COR-L47 (cell line): ENCODE results near the gene GPATCH2L.

Source experiments
- DNase-seq: peaks from one replicate; lab custom pipeline; 2025; lab: John Stamatoyannopoulos, UW

GPATCH2L gene

GRCh38 chr14:76136476-76137110 is 15.1 kb upstream of the GPATCH2L start:
- no peak for DNase-seq

GRCh38 chr14:76138119-76138757 is 13.5 kb upstream of the GPATCH2L start:
- DNase-seq: no peak

- DNase-seq: peak; percentile 5
Measured at GRCh38 chr14:76138758-76139723, 12.7 kb upstream of the GPATCH2L start.

GRCh38 chr14:76143642-76144041 is 8.1 kb upstream of the GPATCH2L start:
- DNase-seq: no peak

- DNase-seq: no peak
Measured at GRCh38 chr14:76146976-76147375, 4.7 kb upstream of the GPATCH2L start.

GRCh38 chr14:76149196-76149595 is 2.5 kb upstream of the GPATCH2L start:
- DNase-seq: no peak

- peak; percentile 25 for DNase-seq
Measured at GRCh38 chr14:76152333-76152681, 585 bp downstream of the GPATCH2L start.

- DNase-seq: no peak
Measured at GRCh38 chr14:76153919-76154318, 2.2 kb downstream of the GPATCH2L start.

GRCh38 chr14:76154539-76155126 is 2.9 kb downstream of the GPATCH2L start:
- no peak for DNase-seq

- DNase-seq: no peak
Measured at GRCh38 chr14:76163668-76164363, 12.1 kb downstream of the GPATCH2L start.

- no peak for DNase-seq
Measured at GRCh38 chr14:76168531-76168930, 16.8 kb downstream of the GPATCH2L start.

GRCh38 chr14:76169776-76170175 is 18.1 kb downstream of the GPATCH2L start:
- DNase-seq: no peak

- no peak for DNase-seq
Measured at GRCh38 chr14:76174982-76175381, 23.3 kb downstream of the GPATCH2L start.

- no peak for DNase-seq
Measured at GRCh38 chr14:76175942-76176341, 24.2 kb downstream of the GPATCH2L start.

GRCh38 chr14:76181546-76181945 is 29.8 kb downstream of the GPATCH2L start:
- DNase-seq: no peak

GRCh38 chr14:76186308-76187027 is 34.7 kb downstream of the GPATCH2L start:
- no peak for DNase-seq

GRCh38 chr14:76191297-76191696 is 39.6 kb downstream of the GPATCH2L start:
- DNase-seq: no peak

GRCh38 chr14:76193696-76194095 is 42.0 kb downstream of the GPATCH2L start:
- no peak for DNase-seq

GRCh38 chr14:76194327-76194726 is 42.6 kb downstream of the GPATCH2L start:
- DNase-seq: no peak

GRCh38 chr14:76195003-76195402 is 43.3 kb downstream of the GPATCH2L start:
- DNase-seq: no peak
